ENCODE measurements around the gene TMEM158. TPM values are rescaled to one million over a fixed set of nuclear protein-coding genes. Genes with fewer than 3 reads are reported as not detected.

The TMEM158 gene
- total and polyA plus RNA-seq, 4 donors = 0.07 to 3.7 (median 0.08) TPM; not detected in 1

DNA sequence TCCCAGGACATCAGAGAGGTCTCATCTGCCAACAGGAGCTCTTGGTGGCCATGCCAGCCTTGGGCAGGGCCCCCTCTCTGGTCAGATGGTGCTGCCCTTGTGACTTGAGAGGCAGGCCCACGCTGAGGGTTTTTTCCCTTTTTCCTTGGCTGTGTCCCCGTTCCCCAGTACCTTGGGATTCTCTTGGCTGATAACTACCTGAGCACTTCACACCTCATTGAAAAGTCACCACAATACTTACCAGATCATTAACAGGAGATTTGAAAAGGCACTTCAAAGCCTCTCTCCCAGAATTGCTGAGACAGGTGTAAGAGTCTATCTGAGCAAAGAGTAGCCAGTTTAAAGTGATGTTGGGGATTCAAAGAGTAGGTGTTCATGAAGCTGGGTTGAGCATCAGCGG is 15.1 kb upstream of the TMEM158 start:
- Histone ChIP-seq H3K27ac (ENCODE audit: low read depth in 1 of 2, low read length in 2 of 2) (no peak overlapping the region), H3K27me3 (ENCODE audit: control insufficient read depth in 4 of 4, insufficient read depth in 4 of 4, low read length in 3 of 4) (no peaks in the 10 kb centered on the region), H3K9me3 (ENCODE audit: control insufficient read depth in 4 of 4, low read length in 3 of 4) (no peaks in the 10 kb centered on the region), H3K36me3 (ENCODE audit: control insufficient read depth in 4 of 4, insufficient read depth in 3 of 4, low read depth in 1 of 4, low read length in 3 of 4) (no peaks in the 10 kb centered on the region), H3K4me1 (ENCODE audit: control insufficient read depth in 4 of 4, insufficient read depth in 4 of 4, low read length in 3 of 4) (no peaks in the 10 kb centered on the region), H3K4me3 (ENCODE audit: low read depth in 1 of 3, low read length in 3 of 3) (no peak overlapping the region), H3K9ac (ENCODE audit: low read depth in 1 of 2, low read length in 2 of 2) (no peak overlapping the region)
- TF ChIP-seq SP1 (IDR thresholded peaks at IDR 0.05) = no peak
- no peak for TF ChIP-seq NR2F2 (IDR thresholded peaks at IDR 0.05)
- TF ChIP-seq, protein P1, sequence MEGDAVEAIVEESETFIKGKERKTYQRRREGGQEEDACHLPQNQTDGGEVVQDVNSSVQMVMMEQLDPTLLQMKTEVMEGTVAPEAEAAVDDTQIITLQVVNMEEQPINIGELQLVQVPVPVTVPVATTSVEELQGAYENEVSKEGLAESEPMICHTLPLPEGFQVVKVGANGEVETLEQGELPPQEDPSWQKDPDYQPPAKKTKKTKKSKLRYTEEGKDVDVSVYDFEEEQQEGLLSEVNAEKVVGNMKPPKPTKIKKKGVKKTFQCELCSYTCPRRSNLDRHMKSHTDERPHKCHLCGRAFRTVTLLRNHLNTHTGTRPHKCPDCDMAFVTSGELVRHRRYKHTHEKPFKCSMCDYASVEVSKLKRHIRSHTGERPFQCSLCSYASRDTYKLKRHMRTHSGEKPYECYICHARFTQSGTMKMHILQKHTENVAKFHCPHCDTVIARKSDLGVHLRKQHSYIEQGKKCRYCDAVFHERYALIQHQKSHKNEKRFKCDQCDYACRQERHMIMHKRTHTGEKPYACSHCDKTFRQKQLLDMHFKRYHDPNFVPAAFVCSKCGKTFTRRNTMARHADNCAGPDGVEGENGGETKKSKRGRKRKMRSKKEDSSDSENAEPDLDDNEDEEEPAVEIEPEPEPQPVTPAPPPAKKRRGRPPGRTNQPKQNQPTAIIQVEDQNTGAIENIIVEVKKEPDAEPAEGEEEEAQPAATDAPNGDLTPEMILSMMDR (IDR thresholded peaks at IDR 0.05; ENCODE audit: low read depth, low read length, missing input control) = no peak
- TF ChIP-seq EGR1 (IDR thresholded peaks at IDR 0.05; ENCODE audit: low read depth in 2 of 2) = no peak
- no peak for TF ChIP-seq JUND (IDR thresholded peaks at IDR 0.05)
- no peak for TF ChIP-seq TAF1 (conservative IDR thresholded peaks at IDR 0.05)
- TF ChIP-seq FOXA2 (IDR thresholded peaks at IDR 0.05) = no peak
- no peak for TF ChIP-seq HNF4A (conservative IDR thresholded peaks at IDR 0.05)
- no peak for TF ChIP-seq HNF4G (IDR thresholded peaks at IDR 0.05)
- TF ChIP-seq, protein P2, sequence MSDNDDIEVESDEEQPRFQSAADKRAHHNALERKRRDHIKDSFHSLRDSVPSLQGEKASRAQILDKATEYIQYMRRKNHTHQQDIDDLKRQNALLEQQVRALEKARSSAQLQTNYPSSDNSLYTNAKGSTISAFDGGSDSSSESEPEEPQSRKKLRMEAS (IDR thresholded peaks at IDR 0.05) = no peak
- TF ChIP-seq, protein P3, sequence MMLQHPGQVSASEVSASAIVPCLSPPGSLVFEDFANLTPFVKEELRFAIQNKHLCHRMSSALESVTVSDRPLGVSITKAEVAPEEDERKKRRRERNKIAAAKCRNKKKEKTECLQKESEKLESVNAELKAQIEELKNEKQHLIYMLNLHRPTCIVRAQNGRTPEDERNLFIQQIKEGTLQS (IDR thresholded peaks at IDR 0.05) = no peak
- no peak for TF ChIP-seq GABPA (IDR thresholded peaks at IDR 0.05 in 1 of 2, conservative IDR thresholded peaks at IDR 0.05 in 1 of 2)
- no peak for TF ChIP-seq YY1 (IDR thresholded peaks at IDR 0.05)
- TF ChIP-seq, protein P4, sequence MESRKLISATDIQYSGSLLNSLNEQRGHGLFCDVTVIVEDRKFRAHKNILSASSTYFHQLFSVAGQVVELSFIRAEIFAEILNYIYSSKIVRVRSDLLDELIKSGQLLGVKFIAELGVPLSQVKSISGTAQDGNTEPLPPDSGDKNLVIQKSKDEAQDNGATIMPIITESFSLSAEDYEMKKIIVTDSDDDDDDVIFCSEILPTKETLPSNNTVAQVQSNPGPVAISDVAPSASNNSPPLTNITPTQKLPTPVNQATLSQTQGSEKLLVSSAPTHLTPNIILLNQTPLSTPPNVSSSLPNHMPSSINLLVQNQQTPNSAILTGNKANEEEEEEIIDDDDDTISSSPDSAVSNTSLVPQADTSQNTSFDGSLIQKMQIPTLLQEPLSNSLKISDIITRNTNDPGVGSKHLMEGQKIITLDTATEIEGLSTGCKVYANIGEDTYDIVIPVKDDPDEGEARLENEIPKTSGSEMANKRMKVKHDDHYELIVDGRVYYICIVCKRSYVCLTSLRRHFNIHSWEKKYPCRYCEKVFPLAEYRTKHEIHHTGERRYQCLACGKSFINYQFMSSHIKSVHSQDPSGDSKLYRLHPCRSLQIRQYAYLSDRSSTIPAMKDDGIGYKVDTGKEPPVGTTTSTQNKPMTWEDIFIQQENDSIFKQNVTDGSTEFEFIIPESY (IDR thresholded peaks at IDR 0.05) = no peak
- no peak for TF ChIP-seq RXRA (IDR thresholded peaks at IDR 0.05)
- TF ChIP-seq, protein P5, sequence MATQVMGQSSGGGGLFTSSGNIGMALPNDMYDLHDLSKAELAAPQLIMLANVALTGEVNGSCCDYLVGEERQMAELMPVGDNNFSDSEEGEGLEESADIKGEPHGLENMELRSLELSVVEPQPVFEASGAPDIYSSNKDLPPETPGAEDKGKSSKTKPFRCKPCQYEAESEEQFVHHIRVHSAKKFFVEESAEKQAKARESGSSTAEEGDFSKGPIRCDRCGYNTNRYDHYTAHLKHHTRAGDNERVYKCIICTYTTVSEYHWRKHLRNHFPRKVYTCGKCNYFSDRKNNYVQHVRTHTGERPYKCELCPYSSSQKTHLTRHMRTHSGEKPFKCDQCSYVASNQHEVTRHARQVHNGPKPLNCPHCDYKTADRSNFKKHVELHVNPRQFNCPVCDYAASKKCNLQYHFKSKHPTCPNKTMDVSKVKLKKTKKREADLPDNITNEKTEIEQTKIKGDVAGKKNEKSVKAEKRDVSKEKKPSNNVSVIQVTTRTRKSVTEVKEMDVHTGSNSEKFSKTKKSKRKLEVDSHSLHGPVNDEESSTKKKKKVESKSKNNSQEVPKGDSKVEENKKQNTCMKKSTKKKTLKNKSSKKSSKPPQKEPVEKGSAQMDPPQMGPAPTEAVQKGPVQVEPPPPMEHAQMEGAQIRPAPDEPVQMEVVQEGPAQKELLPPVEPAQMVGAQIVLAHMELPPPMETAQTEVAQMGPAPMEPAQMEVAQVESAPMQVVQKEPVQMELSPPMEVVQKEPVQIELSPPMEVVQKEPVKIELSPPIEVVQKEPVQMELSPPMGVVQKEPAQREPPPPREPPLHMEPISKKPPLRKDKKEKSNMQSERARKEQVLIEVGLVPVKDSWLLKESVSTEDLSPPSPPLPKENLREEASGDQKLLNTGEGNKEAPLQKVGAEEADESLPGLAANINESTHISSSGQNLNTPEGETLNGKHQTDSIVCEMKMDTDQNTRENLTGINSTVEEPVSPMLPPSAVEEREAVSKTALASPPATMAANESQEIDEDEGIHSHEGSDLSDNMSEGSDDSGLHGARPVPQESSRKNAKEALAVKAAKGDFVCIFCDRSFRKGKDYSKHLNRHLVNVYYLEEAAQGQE (IDR thresholded peaks at IDR 0.05) = no peak
- TF ChIP-seq RAD21 (IDR thresholded peaks at IDR 0.05) = no peak
- DNase-seq (ENCODE audit: low spot score) = no peak
- 75% methylated on average over 3 of the region's 3 CpGs for WGBS
